Fibroblast of the aortic adventitia (primary cell): ENCODE results near the gene UBXN7. TPM values are rescaled to one million over a fixed set of nuclear protein-coding genes. Genes with fewer than 3 reads are reported as not detected.
"Not testable (repeated sequence)": the region's sequence is repeated elsewhere in the genome, so short reads cannot be mapped to it uniquely, and the experiment has no call there.

ENCODE experiments used
- DNase-seq: peaks from one replicate; pipeline ENCODE4 v3.0.0-alpha.2; 2010; ENCODE audit warnings: low read depth
- H3K4me3 ChIP-seq: 2 replicates; pipeline ENCODE4 v1.5.1; 2011; ENCODE audit warnings: low read depth, mild to moderate bottlenecking, control low read depth, low read length, moderate library complexity
- total RNA-seq: library from RNA; depleted of rRNA; stranded (reverse); fragments of >200 nt; gene quantifications from 2 replicates; pipeline ENCODE4 v1.2.3, GENCODE V29; 2012; ENCODE audit warnings: low replicate concordance
- TF ChIP-seq, protein P1 (sequence below): IDR thresholded peaks from 2 replicates; pipeline ENCODE4 v1.5.1; 2011; ENCODE audit warnings: mild to moderate bottlenecking, low read length, control low read depth, inconsistent platforms; ENCODE audit not compliant: insufficient read depth

UBXN7 gene
- total RNA-seq, 1 donor: 27.7 TPM

DNA sequence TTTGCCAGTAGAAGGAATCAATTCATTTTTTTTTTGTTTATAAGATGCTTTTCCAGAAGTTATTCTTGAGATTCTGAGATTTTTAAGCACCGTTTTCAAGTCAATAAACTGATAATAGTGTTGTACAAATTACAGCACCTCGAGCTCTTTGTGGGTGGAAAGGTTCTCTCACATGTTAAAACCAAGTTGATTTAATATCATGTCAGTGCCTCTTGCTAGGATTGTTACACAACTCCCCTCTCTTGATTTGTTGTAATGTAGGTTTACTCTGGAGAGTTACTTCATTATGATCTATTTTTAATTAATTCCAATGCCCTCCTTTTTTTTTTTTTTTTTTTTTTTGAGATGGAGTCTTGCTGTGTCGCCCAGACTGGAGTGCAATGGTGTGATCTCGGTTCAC lies 25.8 kb upstream of the UBXN7 start:
- no peak overlapping the region for H3K4me3 ChIP-seq
- no peak for DNase-seq
- TF ChIP-seq, protein P1, sequence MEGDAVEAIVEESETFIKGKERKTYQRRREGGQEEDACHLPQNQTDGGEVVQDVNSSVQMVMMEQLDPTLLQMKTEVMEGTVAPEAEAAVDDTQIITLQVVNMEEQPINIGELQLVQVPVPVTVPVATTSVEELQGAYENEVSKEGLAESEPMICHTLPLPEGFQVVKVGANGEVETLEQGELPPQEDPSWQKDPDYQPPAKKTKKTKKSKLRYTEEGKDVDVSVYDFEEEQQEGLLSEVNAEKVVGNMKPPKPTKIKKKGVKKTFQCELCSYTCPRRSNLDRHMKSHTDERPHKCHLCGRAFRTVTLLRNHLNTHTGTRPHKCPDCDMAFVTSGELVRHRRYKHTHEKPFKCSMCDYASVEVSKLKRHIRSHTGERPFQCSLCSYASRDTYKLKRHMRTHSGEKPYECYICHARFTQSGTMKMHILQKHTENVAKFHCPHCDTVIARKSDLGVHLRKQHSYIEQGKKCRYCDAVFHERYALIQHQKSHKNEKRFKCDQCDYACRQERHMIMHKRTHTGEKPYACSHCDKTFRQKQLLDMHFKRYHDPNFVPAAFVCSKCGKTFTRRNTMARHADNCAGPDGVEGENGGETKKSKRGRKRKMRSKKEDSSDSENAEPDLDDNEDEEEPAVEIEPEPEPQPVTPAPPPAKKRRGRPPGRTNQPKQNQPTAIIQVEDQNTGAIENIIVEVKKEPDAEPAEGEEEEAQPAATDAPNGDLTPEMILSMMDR: no peak

DNA sequence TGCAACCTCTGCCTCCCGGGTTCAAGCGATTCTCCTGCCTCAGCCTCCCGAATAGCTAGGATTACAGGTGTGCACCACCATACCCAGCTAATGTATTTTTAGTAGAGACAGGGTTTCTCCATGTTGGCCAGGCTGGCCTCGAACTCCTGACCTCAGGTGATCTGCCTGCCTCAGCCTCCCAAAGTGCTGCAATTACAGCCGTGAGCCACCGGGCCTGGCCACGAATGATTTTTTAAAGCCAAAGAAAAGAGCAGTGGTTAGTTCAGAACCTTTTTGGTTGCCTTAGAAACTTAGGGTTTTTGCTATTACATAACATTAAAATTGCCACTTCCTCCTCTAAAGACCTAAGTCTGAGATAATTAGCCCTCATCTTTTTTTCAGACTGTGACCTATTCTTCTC lies 25.2 kb upstream of the UBXN7 start:
- DNase-seq, H3K4me3 ChIP-seq: not testable (repeated sequence)

DNA sequence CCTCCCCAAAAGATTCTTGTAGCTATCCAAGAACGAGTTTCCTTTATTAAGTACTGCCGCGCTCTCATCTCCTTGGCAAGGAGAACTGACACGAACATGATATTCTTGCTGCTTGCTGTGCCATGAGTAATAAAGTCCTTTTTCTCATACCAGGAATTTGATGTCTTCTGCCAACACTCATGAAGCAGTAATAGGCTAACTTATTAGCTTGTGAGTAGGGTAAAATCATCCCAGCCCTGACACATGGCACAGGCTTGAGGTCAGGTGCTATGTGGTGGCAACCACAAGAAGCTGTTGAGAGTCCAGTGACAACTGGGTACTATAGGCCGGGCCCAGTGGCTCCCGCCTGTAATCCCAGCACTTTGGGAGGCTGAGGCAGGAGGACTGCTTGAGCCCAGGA lies 22.7 kb upstream of the UBXN7 start:
- H3K4me3 ChIP-seq: no peak overlapping the region
- TF ChIP-seq, protein P1: no peak
- DNase-seq: peak; percentile 51

- H3K4me3 ChIP-seq, DNase-seq: not testable (repeated sequence)
Measured at GRCh38 chr3:196445391-196445790, 13.2 kb upstream of the UBXN7 start.

DNA sequence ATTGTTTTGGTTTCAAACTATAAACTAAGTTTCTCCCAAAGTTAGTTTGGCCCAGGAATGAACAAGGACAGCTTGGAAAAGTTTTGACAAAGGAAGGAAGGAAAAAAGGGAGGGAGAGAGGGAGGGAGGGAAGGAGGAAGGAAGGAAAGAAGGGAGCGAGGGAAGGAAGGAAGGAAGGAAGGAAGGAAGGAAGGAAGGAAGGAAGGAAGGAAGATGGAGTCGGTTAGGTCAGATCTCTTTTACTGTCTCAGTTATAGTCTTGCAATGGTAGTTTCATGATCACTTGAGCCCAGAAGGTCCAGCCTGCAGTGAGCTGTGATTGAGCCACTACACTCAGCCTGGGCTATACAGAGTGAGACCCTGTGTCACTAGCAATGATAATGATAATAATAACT lies 12.3 kb upstream of the UBXN7 start:
- DNase-seq: no peak
- no peak overlapping the region for H3K4me3 ChIP-seq
- TF ChIP-seq, protein P1: no peak

- DNase-seq: peak; percentile 33
- TF ChIP-seq, protein P1: no peak
- H3K4me3 ChIP-seq: no peak overlapping the region
Measured at GRCh38 chr3:196440696-196441095, 8.5 kb upstream of the UBXN7 start.

DNA sequence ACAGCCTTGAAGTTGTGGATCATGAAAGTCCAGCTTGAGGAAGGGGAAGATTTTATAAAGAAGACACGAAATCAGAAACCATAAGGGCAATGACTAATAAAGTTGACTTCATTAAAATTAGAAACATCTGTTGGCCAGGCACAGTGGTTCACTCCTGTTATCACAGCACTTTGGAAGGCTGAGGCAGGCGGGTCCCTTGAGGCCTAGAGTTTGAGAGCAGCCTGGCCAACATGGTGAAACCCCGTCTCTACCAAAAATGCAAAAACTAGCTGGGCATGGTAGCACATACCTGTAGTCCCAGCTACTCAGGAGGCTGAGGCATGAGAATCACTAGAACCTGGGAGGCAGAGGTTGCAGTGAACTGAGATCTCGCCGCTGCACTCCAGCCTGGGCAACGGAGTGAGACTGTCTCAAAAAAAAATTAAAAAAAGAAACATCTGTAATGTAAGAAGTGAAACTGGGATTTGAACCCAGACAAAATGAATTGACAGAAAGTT lies 7.9 kb upstream of the UBXN7 start:
- peak; percentile 93 for DNase-seq
- H3K4me3 ChIP-seq: no peak overlapping the region
- TF ChIP-seq, protein P1: no peak
